ENCODE results near the gene FAM217B. TPM values are rescaled to one million over a fixed set of nuclear protein-coding genes. Genes with fewer than 3 reads are reported as not detected.

FAM217B gene
- total and polyA plus RNA-seq, 2 of the 8 experiments (the other 6 are each of a cell fraction or from before 2014, with no cell fraction given): 5.4 to 28.5 TPM

DNA sequence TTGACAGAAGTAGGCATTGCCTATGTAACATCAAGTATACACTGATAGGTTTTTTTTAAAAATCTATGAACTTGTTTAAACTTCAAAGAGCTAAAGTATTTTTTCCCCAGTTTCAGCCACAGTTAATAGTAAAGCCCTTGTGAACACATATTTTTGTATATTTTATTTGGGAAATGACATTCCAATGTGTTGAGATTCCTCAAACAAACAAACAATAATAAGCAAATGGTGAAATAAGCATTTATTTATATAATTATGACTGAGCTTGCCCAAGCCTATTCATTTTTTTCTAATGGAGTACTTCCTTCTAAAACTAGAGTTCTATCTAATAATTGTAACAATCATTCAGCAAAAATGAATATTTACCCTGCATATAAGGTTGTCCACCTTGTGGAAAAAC is 19.2 kb upstream of the FAM217B start (continued):
- TF ChIP-seq, protein P1, sequence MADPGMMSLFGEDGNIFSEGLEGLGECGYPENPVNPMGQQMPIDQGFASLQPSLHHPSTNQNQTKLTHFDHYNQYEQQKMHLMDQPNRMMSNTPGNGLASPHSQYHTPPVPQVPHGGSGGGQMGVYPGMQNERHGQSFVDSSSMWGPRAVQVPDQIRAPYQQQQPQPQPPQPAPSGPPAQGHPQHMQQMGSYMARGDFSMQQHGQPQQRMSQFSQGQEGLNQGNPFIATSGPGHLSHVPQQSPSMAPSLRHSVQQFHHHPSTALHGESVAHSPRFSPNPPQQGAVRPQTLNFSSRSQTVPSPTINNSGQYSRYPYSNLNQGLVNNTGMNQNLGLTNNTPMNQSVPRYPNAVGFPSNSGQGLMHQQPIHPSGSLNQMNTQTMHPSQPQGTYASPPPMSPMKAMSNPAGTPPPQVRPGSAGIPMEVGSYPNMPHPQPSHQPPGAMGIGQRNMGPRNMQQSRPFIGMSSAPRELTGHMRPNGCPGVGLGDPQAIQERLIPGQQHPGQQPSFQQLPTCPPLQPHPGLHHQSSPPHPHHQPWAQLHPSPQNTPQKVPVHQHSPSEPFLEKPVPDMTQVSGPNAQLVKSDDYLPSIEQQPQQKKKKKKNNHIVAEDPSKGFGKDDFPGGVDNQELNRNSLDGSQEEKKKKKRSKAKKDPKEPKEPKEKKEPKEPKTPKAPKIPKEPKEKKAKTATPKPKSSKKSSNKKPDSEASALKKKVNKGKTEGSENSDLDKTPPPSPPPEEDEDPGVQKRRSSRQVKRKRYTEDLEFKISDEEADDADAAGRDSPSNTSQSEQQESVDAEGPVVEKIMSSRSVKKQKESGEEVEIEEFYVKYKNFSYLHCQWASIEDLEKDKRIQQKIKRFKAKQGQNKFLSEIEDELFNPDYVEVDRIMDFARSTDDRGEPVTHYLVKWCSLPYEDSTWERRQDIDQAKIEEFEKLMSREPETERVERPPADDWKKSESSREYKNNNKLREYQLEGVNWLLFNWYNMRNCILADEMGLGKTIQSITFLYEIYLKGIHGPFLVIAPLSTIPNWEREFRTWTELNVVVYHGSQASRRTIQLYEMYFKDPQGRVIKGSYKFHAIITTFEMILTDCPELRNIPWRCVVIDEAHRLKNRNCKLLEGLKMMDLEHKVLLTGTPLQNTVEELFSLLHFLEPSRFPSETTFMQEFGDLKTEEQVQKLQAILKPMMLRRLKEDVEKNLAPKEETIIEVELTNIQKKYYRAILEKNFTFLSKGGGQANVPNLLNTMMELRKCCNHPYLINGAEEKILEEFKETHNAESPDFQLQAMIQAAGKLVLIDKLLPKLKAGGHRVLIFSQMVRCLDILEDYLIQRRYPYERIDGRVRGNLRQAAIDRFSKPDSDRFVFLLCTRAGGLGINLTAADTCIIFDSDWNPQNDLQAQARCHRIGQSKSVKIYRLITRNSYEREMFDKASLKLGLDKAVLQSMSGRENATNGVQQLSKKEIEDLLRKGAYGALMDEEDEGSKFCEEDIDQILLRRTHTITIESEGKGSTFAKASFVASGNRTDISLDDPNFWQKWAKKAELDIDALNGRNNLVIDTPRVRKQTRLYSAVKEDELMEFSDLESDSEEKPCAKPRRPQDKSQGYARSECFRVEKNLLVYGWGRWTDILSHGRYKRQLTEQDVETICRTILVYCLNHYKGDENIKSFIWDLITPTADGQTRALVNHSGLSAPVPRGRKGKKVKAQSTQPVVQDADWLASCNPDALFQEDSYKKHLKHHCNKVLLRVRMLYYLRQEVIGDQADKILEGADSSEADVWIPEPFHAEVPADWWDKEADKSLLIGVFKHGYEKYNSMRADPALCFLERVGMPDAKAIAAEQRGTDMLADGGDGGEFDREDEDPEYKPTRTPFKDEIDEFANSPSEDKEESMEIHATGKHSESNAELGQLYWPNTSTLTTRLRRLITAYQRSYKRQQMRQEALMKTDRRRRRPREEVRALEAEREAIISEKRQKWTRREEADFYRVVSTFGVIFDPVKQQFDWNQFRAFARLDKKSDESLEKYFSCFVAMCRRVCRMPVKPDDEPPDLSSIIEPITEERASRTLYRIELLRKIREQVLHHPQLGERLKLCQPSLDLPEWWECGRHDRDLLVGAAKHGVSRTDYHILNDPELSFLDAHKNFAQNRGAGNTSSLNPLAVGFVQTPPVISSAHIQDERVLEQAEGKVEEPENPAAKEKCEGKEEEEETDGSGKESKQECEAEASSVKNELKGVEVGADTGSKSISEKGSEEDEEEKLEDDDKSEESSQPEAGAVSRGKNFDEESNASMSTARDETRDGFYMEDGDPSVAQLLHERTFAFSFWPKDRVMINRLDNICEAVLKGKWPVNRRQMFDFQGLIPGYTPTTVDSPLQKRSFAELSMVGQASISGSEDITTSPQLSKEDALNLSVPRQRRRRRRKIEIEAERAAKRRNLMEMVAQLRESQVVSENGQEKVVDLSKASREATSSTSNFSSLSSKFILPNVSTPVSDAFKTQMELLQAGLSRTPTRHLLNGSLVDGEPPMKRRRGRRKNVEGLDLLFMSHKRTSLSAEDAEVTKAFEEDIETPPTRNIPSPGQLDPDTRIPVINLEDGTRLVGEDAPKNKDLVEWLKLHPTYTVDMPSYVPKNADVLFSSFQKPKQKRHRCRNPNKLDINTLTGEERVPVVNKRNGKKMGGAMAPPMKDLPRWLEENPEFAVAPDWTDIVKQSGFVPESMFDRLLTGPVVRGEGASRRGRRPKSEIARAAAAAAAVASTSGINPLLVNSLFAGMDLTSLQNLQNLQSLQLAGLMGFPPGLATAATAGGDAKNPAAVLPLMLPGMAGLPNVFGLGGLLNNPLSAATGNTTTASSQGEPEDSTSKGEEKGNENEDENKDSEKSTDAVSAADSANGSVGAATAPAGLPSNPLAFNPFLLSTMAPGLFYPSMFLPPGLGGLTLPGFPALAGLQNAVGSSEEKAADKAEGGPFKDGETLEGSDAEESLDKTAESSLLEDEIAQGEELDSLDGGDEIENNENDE (IDR thresholded peaks at IDR 0.05; ENCODE audit: insufficient replicate concordance, low read length): no peak
- no peak for TF ChIP-seq POU5F1 (IDR thresholded peaks at IDR 0.05; ENCODE audit: low read depth, low read length)
- TF ChIP-seq SIRT6 (IDR thresholded peaks at IDR 0.05; ENCODE audit: low read length): no peak
- TF ChIP-seq HDAC6 (IDR thresholded peaks at IDR 0.05; ENCODE audit: low read depth, low read length): no peak
- TF ChIP-seq, protein P2, sequence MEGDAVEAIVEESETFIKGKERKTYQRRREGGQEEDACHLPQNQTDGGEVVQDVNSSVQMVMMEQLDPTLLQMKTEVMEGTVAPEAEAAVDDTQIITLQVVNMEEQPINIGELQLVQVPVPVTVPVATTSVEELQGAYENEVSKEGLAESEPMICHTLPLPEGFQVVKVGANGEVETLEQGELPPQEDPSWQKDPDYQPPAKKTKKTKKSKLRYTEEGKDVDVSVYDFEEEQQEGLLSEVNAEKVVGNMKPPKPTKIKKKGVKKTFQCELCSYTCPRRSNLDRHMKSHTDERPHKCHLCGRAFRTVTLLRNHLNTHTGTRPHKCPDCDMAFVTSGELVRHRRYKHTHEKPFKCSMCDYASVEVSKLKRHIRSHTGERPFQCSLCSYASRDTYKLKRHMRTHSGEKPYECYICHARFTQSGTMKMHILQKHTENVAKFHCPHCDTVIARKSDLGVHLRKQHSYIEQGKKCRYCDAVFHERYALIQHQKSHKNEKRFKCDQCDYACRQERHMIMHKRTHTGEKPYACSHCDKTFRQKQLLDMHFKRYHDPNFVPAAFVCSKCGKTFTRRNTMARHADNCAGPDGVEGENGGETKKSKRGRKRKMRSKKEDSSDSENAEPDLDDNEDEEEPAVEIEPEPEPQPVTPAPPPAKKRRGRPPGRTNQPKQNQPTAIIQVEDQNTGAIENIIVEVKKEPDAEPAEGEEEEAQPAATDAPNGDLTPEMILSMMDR (IDR thresholded peaks at IDR 0.05; ENCODE audit: control extremely low read depth in 1 of 3, insufficient read depth in 1 of 3, low read depth in 1 of 3, low read length in 3 of 3): no peak
- no peak for TF ChIP-seq CTBP2 (IDR thresholded peaks at IDR 0.05; ENCODE audit: borderline replicate concordance, insufficient read depth, insufficient read length, low read length)
- TF ChIP-seq CHD2 (IDR thresholded peaks at IDR 0.05; ENCODE audit: low read length): no peak
- TF ChIP-seq JUND (IDR thresholded peaks at IDR 0.05; ENCODE audit: low read length): no peak
- TF ChIP-seq EP300 (IDR thresholded peaks at IDR 0.05; ENCODE audit: borderline replicate concordance in 1 of 2, low read depth in 2 of 2, low read length in 2 of 2): no peak

All from H1 (cell line).